OCI-LY7 (cell line): ENCODE measurements around the gene IQCE. TPM values are rescaled to one million over a fixed set of nuclear protein-coding genes. Genes with fewer than 3 reads are reported as not detected.

Experiments used
- BruUV-seq: library from RNA; stranded (reverse); fragments of 400-500 nt; replicated peaks from 2 replicates; lab custom pipeline; 2021; lab: Mats Ljungman, UMichigan
- CTCF ChIA-PET: fragments of 300-600 bp; sonication (Branson Sonifier 250); formaldehyde crosslinking; loops from one replicate; lab custom pipeline; 2022; ENCODE audit warnings: antibody characterized with exemption; ENCODE audit not compliant: unreplicated experiment; lab: Charles Lee
- POLR2A ChIA-PET: fragments of 300-600 bp; sonication (Branson Sonifier 250); formaldehyde crosslinking; loops from one replicate; lab custom pipeline; 2022; ENCODE audit warnings: antibody characterized with exemption; lab: Charles Lee
- DNase-seq: peaks from one replicate; pipeline ENCODE4 v3.0.0-alpha.2; 2015; ENCODE audit warnings: low spot score
- H2AFZ ChIP-seq: fragments of 200-600 bp; sonication (generic), shearing (Covaris generic); 2 replicates; pipeline ENCODE4 v1.6.1; 2014; ENCODE audit warnings: mild to moderate bottlenecking, antibody characterized with exemption, low read length, moderate library complexity
- H3K27ac ChIP-seq: fragments of 200-600 bp; sonication (generic); 2 replicates; pipeline ENCODE4 v1.5.1; 2014; ENCODE audit warnings: mixed run types, low read depth, mild to moderate bottlenecking, moderate library complexity, low read length, inconsistent platforms; ENCODE audit not compliant: poor library complexity, severe bottlenecking
- H3K36me3 ChIP-seq: fragments of 200-600 bp; sonication (generic); 2 replicates; pipeline ENCODE4 v1.6.1; 2014; ENCODE audit warnings: mild to moderate bottlenecking, antibody characterized with exemption, low read length, moderate library complexity, mixed read lengths; ENCODE audit not compliant: insufficient read depth
- H3K4me1 ChIP-seq: fragments of 200-600 bp; sonication (generic); 2 replicates; pipeline ENCODE4 v1.5.1; 2014; ENCODE audit warnings: mild to moderate bottlenecking, low read length; ENCODE audit not compliant: insufficient read depth, poor library complexity, severe bottlenecking
- H3K4me2 ChIP-seq: fragments of 200-600 bp; sonication (generic); 2 replicates; pipeline ENCODE4 v1.6.1; 2014; ENCODE audit warnings: mild to moderate bottlenecking, low read length
- H3K4me3 ChIP-seq: fragments of 200-600 bp; sonication (generic); 2 replicates; pipeline ENCODE4 v1.5.1; 2014; ENCODE audit warnings: mild to moderate bottlenecking, low read depth, low read length; ENCODE audit not compliant: poor library complexity, severe bottlenecking
- H3K79me2 ChIP-seq: fragments of 200-600 bp; sonication (generic); 2 replicates; pipeline ENCODE4 v1.6.1; 2016; ENCODE audit warnings: low read depth, mild to moderate bottlenecking, low read length, moderate library complexity, mixed read lengths; ENCODE audit not compliant: insufficient read depth
- H3K9me2 ChIP-seq: fragments of 200-600 bp; sonication (generic); 2 replicates; pipeline ENCODE4 v1.6.1; 2016; ENCODE audit warnings: mild to moderate bottlenecking, low read length, mixed read lengths; ENCODE audit not compliant: insufficient read depth
- H3K9me3 ChIP-seq: fragments of 200-600 bp; sonication (generic); 2 replicates; pipeline ENCODE4 v1.6.1; 2014; ENCODE audit warnings: mild to moderate bottlenecking, mixed run types, low read length, mixed read lengths
- H4K20me1 ChIP-seq: fragments of 200-600 bp; sonication (generic); 2 replicates; pipeline ENCODE4 v1.6.1; 2014; ENCODE audit warnings: mild to moderate bottlenecking, antibody characterized with exemption, low read length, moderate library complexity, mixed read lengths; ENCODE audit not compliant: insufficient read depth
- EZH2phosphoT487 ChIP-seq: fragments of 200-600 bp; sonication (generic); IDR thresholded peaks from 2 replicates; pipeline ENCODE4 v1.6.1; 2018; ENCODE audit warnings: low read depth, borderline replicate concordance, mild to moderate bottlenecking, mixed run types, antibody characterized with exemption, low read length, moderate library complexity, mixed read lengths
- intact Hi-C: fragments of 100-400 bp; cut with micrococcal nuclease; formaldehyde crosslinking; loops from one replicate; pipeline ENCODE4 v1.10.0; 2022; ENCODE audit not compliant: unreplicated experiment
- total RNA-seq, 2 experiments: library from RNA; depleted of rRNA in 1 of 2; stranded (reverse); fragments of >200 nt in 1 of 2; shearing (Covaris generic) in 1 of 2; gene quantifications; 2 replicates each; pipeline ENCODE4 v1.2.3, GENCODE V29; 2014 to 2022
- TF ChIP-seq, protein P1 (sequence below): fragments of 200-600 bp; sonication (generic); conservative IDR thresholded peaks from 2 replicates; pipeline ENCODE4 v1.5.1; 2014; ENCODE audit warnings: mild to moderate bottlenecking, antibody characterized with exemption, low read length, moderate library complexity, mixed read lengths

Gene IQCE
- total RNA-seq, 2 experiments from 2014 or later: 6.2 to 6.6 TPM

DNA sequence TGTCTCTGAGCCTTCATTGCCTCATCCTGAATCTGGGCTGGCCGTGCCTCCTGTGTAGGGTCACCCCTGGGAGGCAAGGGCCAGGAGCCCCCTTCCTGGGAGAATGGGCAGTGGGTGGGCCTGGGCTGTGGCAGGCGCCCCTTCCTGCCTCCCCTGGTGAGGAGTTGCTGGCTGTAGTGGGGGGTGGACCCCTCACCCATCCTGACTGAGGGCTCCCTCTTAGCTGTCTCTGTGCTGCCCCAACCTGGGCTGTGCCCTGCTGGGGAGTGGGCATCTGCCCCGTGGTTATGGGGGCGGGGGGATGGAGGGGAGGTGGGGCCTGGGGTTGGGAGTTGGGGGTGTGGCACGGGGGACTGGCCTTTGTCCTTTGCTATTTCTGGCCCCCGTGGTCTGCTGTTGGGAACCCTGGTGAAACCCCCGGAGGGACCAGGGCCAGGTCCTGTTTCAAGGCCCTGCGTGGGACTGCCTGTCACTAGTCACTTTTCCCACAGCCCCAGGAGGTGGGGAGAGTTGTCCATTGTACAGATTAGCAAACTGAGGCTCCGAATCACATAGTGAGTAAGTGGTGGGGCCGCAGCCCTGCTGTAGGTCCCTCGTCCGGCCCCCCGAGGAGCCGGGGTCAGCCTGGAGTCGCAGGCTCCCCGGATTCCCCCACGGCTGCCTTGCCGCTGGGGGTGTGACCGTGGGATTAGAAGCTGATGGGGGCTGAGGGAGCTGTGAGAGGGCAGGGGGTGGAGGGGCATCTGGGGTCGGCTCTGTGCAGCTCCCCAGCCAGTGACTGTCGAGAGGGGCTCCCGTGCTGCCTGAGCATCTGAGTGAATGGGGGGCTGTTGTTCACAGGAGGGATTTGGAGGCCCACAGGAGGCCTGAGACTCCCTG is 75.7 kb downstream of the IQCE start:
- H3K9me3 ChIP-seq: no peaks in the 10 kb centered on the region
- no peak overlapping the region for H3K4me3 ChIP-seq
- peak overlapping the region; percentile 90; the same call in 1 of the 2 replicates for H3K4me2 ChIP-seq
- H3K4me1 ChIP-seq: peaks cover 36% of the 10 kb centered on the region
- CTCF ChIA-PET: no interaction called here
- no TSS peak for BruUV-seq
- no peak overlapping the region for H2AFZ ChIP-seq
- intact Hi-C loops: no loop called here
- no peak for DNase-seq
- no peaks in the 10 kb centered on the region for H3K9me2 ChIP-seq
- H3K27ac ChIP-seq: no peak overlapping the region
- H3K79me2 ChIP-seq: no peaks in the 10 kb centered on the region
- H4K20me1 ChIP-seq: no peaks in the 10 kb centered on the region
- TF ChIP-seq, protein P1, sequence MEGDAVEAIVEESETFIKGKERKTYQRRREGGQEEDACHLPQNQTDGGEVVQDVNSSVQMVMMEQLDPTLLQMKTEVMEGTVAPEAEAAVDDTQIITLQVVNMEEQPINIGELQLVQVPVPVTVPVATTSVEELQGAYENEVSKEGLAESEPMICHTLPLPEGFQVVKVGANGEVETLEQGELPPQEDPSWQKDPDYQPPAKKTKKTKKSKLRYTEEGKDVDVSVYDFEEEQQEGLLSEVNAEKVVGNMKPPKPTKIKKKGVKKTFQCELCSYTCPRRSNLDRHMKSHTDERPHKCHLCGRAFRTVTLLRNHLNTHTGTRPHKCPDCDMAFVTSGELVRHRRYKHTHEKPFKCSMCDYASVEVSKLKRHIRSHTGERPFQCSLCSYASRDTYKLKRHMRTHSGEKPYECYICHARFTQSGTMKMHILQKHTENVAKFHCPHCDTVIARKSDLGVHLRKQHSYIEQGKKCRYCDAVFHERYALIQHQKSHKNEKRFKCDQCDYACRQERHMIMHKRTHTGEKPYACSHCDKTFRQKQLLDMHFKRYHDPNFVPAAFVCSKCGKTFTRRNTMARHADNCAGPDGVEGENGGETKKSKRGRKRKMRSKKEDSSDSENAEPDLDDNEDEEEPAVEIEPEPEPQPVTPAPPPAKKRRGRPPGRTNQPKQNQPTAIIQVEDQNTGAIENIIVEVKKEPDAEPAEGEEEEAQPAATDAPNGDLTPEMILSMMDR: no peak
- no peak for TF ChIP-seq EZH2phosphoT487
- POLR2A ChIA-PET: no interaction called here
- H3K36me3 ChIP-seq: no peaks in the 10 kb centered on the region

DNA sequence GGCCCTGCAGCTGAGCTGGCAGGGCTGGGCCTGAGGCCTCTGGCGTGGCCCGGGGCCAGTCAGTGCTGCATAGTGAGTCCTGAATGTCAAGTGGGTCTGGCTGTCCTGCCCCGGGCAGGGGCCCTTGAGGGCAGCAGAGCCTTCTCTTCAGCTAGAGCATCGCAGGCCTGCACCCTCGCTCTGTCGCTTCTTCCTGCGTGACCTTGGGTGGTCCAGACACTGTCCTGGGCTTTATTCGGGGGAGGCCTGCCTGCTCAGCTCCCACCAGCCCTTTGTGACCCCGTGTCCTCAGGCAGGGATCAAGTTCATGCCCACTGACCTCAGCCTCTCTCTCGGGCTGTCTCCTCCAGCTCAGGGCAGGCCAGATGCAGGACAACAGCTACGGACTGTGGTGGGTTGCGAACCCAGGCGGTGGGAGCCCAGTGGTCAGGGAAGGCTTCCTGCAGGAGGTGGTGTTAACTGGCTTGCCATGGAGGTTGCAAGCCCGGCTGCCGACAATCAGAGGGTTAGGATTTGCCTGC is 76.4 kb downstream of the IQCE start:
- Histone ChIP-seq H3K9me2 (no peaks in the 10 kb centered on the region), H3K79me2 (no peaks in the 10 kb centered on the region), H4K20me1 (no peaks in the 10 kb centered on the region), H3K4me3 (no peak overlapping the region), H2AFZ (no peak overlapping the region), H3K4me2 (no peak overlapping the region), H3K27ac (no peak overlapping the region), H3K9me3 (no peaks in the 10 kb centered on the region), H3K4me1 (peaks cover 36% of the 10 kb centered on the region), H3K36me3 (no peaks in the 10 kb centered on the region)
- TF ChIP-seq EZH2phosphoT487: no peak
- TF ChIP-seq, protein P1: no peak
- no peak for DNase-seq
- BruUV-seq: no TSS peak
- intact Hi-C loops: no loop called here
- ChIA-PET POLR2A (no interaction called here), CTCF (no interaction called here)
